ENCODE results near the gene MYH3.

The MYH3 gene

DNA sequence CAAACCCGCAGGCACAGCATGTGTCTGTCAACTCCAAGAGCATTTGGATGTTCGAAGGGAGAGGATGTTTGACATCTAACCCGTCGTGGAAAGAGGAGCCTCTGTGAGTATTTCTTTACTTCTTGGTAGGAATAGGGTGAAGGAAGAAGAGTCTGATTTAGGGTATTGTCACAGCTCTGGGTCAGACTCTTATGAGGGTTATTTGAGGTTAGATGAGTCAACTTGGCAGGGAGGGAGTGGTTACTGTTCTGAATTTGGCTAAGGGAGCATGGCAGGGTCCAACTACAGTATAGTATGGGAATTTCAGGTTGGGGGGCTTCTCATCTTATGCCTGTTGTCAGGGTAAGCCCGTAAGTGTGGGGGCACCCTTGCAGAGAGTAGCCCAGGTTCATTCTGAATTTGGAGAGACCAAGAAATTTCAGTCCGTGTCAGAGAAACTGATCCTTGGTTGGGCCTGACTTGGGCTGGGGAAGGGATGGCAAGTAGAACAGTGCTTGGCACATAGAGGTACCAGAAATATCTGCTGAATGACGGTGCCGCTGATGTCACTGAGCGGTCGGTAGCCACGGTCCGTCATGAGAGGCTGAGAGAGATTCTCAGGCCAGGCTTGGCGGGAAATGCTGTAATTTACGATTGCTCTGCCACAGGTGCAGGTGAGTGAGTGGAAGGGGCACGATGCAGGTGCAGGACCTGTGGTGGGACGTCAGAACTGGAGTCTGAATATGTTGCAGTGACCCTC, 43.2 kb downstream of the MYH3 start:
- no peak for FAIRE-seq

DNA sequence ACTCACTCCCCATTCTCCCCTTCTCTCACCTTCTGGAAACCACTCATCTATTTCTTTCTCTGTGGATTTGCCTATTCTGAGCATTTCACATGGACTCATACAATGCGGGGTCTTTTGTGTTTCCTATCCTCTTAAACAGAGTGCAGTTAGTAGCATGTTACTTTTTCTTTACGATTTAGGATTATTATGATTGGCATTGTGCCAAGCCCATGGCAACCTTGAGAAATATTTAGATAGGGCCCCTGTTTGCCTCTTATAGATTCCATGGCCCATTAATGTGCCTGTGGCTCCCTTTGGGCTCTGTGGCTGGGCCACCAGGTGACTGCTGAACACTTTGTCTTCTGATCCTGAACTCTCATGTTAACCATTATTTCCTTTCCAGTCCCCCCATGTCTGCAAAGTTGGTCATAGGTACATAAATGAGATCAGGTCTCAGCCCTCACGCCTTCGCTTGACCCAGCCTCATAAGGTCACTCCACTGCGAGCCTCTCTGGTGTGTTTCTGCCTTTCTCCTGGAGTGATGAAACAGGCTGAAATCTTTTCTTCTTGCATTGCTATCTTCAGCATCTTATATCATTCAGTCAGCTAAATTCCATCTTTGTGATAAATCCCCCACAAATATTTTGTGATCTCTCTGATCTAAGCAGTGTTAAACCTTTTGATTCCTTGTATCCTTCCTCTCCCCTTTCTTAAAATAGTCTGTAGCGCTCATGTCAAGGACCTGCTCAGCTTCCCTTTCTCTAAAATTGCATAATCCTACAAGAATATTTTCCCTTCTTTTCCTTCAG, 44.0 kb downstream of the MYH3 start:
- FAIRE-seq = no peak

DNA sequence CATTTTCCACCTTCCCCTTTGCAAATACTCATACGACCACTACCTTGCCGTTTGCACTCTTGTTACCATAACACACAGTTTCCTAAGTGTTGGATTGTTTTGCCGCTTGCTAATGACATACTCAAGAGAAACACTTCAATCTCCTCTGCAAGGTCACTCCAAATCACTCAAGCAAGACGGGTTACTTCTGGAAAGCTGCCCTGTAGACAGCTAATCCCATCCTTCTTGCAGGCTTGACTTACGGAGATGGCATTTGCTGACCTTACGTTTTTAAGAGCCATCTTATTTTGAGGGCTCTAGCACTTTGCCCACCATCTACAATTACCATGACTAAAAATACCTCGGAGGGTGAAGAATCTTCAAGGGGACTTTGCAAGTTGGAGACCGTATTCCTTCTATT, 46.2 kb downstream of the MYH3 start:
- no peak for FAIRE-seq

DNA sequence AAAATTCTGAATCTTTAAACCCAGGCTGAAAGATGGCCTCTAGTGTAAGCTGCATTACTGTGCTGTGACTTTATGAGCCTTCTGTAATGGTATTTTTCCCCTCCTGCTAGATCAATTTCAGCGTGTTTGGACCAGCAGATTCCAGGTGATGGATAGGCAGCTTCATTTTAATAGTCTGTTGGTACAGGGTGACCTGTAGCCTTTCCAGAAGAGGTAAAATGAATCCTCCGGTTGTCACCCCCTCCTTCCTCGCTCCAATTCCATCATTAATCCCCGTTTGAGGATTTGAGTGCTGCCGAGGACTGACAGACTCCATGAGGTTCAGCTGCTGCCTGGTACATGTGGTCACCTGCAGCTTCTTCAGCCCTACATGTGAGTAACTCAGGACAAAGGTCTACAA, 48.9 kb downstream of the MYH3 start:
- FAIRE-seq = no peak

DNA sequence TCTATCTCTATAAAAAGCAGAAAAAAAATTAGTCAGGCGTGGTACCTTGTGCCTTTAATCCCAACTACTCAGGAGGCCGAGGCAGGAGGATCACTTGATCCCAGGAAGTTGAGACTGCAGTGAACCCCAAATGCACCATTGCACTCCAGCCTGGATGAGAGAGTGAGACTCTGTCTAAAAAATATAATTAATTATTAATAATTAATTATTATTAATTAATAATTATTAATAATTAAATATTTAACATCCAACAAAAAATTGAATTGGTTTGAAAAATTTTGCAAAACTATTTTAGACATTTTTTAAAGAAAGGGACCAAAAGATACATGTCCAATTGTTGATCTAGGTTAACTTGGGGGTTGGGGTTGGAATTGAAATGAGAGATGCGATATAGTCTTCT, 51.0 kb downstream of the MYH3 start:
- no peak for FAIRE-seq

DNA sequence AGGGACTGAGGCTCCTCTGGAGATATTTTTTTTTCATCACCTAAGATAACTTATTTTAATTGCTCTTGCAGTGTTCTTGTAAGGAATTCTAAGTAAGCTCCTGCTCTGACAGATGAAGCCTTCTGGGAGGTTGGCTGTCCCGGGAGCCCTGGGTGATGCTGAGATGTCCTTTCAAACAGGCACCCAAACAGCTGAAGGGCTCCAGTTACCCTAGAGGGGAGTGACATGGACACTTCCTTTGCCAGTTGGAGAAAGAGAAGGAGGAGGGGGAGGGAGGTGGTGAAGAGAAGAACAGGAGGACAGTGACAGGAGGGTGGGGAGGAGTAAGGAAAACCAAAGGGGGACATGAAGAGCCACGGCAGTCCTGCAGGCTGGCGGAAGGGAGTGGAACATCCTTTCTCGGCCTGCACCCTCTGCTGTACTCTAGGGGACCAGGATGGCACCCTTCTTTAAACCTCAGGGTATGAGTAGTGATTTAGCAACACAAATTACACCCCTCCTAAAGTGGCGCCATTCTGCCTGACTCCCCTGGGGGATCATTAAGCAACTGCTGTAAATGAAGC, 51.8 kb downstream of the MYH3 start:
- no peak for FAIRE-seq

DNA sequence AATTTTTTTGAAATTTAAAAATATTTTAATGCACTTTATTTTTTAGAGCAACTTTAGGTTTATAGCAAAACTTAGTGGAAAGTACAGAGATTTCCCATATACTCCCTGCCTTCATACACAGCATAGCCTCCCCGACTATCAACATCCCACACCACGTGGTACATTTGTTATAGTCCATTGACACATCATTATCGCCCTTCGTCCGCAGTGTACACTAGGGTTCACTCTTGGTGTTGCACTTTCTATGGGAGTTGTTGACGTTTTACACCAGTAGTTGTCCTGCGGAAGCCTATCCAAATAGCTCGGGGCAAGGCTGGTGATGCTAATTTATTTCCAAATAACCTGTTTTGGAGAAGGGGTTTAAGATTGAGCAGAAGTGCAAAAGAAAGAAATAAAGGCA, 52.6 kb downstream of the MYH3 start:
- FAIRE-seq = no peak

DNA sequence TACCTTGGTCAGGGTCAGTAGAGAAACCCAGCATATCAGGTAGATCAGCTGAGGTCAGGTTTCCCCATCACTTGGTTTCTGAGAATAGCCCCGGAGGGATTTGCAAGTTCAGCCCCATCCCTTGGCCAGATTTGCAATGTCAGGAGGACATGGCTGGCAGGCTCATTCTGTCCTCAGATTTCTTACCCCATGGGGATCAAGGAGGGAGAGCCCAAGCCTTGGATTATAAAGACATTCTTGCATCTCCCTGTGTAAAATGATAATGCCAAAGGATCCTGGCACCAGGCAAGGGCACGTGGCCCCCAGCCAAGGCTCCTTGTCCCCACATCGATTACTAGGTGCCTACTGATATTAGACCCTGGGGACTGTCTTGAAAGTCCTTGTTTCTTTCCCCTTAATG, 53.2 kb downstream of the MYH3 start:
- no peak for FAIRE-seq

DNA sequence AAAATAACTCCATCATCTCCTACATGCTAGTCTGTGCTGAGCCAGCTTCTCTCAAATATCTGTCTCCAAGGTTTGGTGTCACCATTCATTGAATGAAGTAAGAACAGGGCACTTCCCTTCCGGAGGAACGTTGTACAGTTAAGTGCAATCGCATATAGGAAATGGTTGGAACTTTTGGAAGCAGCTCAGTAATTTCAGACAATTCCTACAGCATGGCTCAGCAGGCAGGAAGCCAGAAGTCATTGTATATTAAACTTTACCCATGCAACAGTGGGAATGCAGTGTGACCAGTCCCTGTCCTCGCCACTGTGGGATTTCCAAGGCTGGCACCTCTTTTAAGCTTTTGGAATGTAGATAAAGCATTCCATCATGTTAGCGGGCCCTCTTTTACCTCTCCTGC, 56.5 kb downstream of the MYH3 start:
- FAIRE-seq = no peak

DNA sequence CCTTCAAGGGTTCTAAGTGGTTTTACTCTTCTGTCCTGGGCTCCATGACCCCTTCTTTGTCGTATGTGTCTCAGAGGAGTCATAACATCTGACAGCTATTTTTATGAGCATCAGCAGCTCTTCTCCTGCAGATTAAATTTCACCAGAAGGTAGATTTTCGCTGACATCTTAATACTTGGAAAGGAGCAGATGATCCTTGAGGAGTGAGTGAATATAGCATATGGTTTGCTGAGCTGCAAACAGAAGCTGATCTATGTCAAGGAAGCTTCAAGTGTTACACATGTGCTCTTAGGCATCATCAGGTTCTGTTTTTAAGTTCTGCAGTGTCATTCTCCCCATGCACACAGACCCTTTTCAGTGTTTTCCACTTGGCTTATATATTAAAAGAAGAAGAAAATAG, 58.5 kb downstream of the MYH3 start:
- FAIRE-seq = no peak

DNA sequence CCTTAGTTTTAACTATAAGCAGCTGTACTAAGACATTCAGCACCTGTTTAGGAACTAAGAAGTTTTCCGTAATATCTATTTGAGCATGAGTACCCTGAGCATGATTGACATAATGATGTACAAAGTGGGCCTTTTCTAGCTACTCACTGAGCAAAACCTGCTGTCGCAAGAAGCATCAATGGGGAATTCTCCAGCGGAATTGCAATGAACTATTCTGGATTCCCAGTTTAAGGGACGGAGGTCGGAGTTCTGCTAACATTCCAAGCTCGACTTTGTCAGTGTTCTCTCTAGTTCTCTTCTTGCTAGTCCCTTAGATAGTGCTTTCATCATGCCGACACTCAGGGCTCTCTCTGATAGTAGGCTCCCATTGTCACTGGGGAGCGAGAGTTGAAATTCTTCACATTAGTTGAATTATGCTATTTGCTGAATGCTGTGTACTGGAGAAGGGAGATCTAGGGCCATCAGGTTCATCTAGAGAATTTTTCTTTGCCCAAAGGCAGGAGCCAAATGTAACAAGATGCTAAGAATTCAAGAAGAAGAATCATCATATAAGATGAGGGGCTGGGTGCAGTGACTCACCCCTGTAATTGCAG, 67.5 kb downstream of the MYH3 start:
- FAIRE-seq = no peak

DNA sequence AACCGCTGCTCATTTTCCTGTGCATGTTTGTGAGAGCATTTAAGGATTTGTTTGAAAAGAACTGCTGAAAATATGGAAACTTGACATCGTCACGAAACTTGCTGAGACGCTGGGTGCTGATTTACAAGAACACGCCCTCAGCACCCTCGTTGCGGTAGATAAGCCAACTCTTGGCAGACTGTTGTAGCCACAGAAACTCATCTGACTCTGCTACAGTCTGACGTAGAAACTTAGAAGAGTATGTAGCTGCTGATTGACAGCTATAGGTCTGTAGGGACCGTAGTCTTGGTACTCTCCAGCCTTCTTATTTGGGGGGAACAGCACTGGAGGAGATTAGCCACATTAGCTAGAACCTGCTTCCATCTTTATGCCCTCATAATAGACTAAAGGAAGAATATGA, 71.6 kb downstream of the MYH3 start:
- no peak for FAIRE-seq

DNA sequence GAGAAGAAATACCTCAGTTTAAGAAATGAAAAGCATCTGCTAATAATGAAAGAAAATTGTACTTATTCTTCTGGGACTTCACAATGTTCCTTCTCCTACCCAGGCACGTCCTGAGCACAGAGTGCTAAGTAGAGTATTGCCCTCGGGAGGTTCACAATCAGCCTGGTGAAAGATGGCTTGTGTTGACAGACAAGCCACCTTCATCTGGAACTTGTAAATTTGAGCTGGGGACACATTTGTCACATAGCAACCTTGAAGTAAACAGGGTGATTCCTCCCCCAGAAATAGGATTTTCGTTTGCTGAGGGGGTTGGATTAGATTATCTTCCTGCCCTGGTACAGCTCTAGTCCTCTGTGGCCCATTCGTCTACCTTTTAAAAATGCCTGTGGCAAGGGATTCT, 73.3 kb downstream of the MYH3 start:
- FAIRE-seq = no peak

DNA sequence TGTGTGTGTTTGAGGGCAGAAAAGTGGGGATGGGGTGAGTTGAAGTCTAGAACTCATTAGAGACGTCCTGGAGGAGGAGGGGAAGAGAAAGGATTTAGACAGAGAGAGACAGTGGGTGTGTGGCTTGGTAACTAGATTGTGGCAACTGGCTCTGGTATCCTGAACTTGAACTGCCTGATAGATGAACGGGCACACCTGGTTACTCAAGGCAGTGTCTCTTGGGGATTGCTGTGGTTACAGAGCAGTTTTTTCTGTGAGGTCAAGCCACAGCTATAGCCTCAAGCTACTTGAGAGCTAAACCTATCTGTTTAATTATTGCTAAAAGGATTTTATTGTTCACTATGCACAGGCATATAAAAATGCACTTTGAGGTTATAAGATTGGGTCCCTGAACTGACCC, 77.8 kb downstream of the MYH3 start:
- FAIRE-seq = no peak

Data from colon (tissue), 2 donors.